ENCODE measurements around the gene FMN1. TPM values are rescaled to one million over a fixed set of nuclear protein-coding genes. Genes with fewer than 3 reads are reported as not detected.

Gene FMN1
- total and polyA plus RNA-seq, 3 donors from 2014 or later, result 17.7 to 53.7 (median 47.4) TPM

GRCh38 chr15:32803631-32804030 lies 390.9 kb downstream of the FMN1 start:
- no peaks in the 10 kb centered on the region for H3K27me3 ChIP-seq
- TF ChIP-seq CTCF (IDR thresholded peaks at IDR 0.05) (no peak), POLR2A (IDR thresholded peaks at IDR 0.05) (no peak)
- WGBS, 2 donors, result 98 to 100% methylated on average over 3 of the region's 3 CpGs
- no peak overlapping the region for H3K27ac ChIP-seq
- no peak overlapping the region for H3K4me3 ChIP-seq
- DNase-seq, result no peak
- H3K9me3 ChIP-seq, result no peaks in the 10 kb centered on the region
- H3K36me3 ChIP-seq (ENCODE audit: low read depth, missing control alignments), result no peaks in the 10 kb centered on the region
- peaks cover 10% of the 10 kb centered on the region for H3K4me1 ChIP-seq
- intact Hi-C loops (cut with DNase I; ENCODE audit: low total_unique reads), result no loop called here

- TF ChIP-seq CTCF (IDR thresholded peaks at IDR 0.05), result no peak
- no peak for TF ChIP-seq POLR2A (IDR thresholded peaks at IDR 0.05)
- Histone ChIP-seq H3K4me3 (no peak overlapping the region), H3K27me3 (no peaks in the 10 kb centered on the region), H3K4me1 (peaks cover 8% of the 10 kb centered on the region), H3K27ac (no peak overlapping the region), H3K9me3 (no peaks in the 10 kb centered on the region), H3K36me3 (ENCODE audit: low read depth, missing control alignments) (no peaks in the 10 kb centered on the region)
- intact Hi-C loops (cut with DNase I; ENCODE audit: low total_unique reads), result no loop called here
- DNase-seq, result no peak
- WGBS, 2 donors, result 59 to 72% methylated on average over 10 of the region's 10 CpGs
These were observed 392.1 kb downstream of the FMN1 start for GRCh38 chr15:32802286-32802936.

- TF ChIP-seq CTCF (IDR thresholded peaks at IDR 0.05) (no peak), POLR2A (IDR thresholded peaks at IDR 0.05) (no peak)
- Histone ChIP-seq H3K9me3 (no peaks in the 10 kb centered on the region), H3K27me3 (no peaks in the 10 kb centered on the region), H3K27ac (no peak overlapping the region), H3K36me3 (ENCODE audit: low read depth, missing control alignments) (no peaks in the 10 kb centered on the region), H3K4me1 (peaks cover 8% of the 10 kb centered on the region), H3K4me3 (no peak overlapping the region)
- WGBS, 2 donors, result 91 to 94% methylated on average over 6 of the region's 6 CpGs
- intact Hi-C loops (cut with DNase I; ENCODE audit: low total_unique reads), result no loop called here
- no peak for DNase-seq
These were observed 394.5 kb downstream of the FMN1 start for GRCh38 chr15:32799936-32800535.

GRCh38 chr15:32796856-32797255 lies 397.7 kb downstream of the FMN1 start:
- intact Hi-C loops (cut with DNase I; ENCODE audit: low total_unique reads), result no loop called here
- Histone ChIP-seq H3K9me3 (no peaks in the 10 kb centered on the region), H3K4me3 (no peak overlapping the region), H3K36me3 (ENCODE audit: low read depth, missing control alignments) (no peaks in the 10 kb centered on the region), H3K27ac (no peak overlapping the region), H3K27me3 (no peaks in the 10 kb centered on the region), H3K4me1 (peaks cover 4% of the 10 kb centered on the region)
- TF ChIP-seq POLR2A (IDR thresholded peaks at IDR 0.05), result no peak
- TF ChIP-seq CTCF (IDR thresholded peaks at IDR 0.05), result no peak
- 68 to 85% methylated on average over 3 of the region's 3 CpGs for WGBS, 2 donors
- no peak for DNase-seq

GRCh38 chr15:32794973-32795372 lies 399.5 kb downstream of the FMN1 start:
- WGBS, 2 donors, result 62 to 69% methylated on average over 3 of the region's 3 CpGs
- Histone ChIP-seq H3K36me3 (ENCODE audit: low read depth, missing control alignments) (no peaks in the 10 kb centered on the region), H3K9me3 (no peaks in the 10 kb centered on the region), H3K4me3 (no peak overlapping the region), H3K4me1 (no peaks in the 10 kb centered on the region), H3K27me3 (no peaks in the 10 kb centered on the region), H3K27ac (no peak overlapping the region)
- no peak for TF ChIP-seq POLR2A (IDR thresholded peaks at IDR 0.05)
- TF ChIP-seq CTCF (IDR thresholded peaks at IDR 0.05), result no peak
- DNase-seq, result no peak
- intact Hi-C loops (cut with DNase I; ENCODE audit: low total_unique reads), result no loop called here

Measured in testis (tissue), 3 donors.